ENCODE data around the gene CRB2.
A peak's percentile ranks its signal among the peaks of the same experiment; 100 is the strongest.

The CRB2 gene

DNA sequence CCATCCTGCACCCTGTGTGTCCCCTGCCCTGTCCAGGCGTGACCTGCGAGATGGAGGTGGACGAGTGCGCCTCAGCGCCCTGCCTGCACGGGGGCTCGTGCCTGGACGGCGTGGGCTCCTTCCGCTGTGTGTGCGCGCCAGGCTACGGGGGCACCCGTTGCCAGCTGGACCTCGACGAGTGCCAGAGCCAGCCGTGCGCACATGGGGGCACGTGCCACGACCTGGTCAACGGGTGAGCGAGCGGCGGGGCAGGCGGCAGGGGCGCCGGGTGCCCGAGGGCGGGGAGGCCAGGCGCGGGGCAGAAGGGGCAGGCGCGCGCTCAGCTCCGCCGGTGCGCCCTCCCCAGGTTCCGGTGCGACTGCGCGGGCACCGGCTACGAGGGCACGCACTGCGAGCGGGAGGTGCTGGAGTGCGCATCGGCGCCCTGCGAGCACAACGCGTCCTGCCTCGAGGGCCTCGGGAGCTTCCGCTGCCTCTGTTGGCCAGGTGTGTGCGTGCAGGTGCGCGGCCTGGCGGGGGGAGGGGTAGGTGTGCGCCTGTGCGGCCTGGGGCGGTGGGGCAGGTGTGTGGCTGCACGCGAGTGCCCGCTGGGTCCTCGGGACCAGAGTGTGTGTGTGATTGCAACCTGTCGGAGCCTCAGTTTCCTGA is 10.0 kb downstream of the CRB2 start:
- DNase-seq = no peak

DNA sequence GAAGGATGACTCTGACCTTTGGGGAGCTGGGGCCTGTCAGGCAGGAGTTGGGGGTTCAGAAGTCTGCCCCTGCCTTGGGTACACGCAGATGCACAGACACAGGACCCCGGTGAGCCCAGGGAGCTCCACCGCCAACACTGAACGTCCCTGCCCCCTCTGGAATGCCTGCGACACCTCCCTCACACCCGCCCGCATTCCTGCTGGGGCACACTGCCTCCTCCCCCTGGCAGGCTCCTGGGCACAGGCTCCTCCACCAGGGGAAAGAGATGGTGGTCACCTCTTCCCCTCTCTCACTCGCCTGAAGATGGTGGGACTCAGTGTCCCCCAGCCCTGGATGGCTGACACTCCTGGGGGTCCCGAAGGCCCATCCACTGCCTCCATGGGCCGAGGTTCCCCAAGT is 12.0 kb downstream of the CRB2 start:
- no peak for DNase-seq

DNA sequence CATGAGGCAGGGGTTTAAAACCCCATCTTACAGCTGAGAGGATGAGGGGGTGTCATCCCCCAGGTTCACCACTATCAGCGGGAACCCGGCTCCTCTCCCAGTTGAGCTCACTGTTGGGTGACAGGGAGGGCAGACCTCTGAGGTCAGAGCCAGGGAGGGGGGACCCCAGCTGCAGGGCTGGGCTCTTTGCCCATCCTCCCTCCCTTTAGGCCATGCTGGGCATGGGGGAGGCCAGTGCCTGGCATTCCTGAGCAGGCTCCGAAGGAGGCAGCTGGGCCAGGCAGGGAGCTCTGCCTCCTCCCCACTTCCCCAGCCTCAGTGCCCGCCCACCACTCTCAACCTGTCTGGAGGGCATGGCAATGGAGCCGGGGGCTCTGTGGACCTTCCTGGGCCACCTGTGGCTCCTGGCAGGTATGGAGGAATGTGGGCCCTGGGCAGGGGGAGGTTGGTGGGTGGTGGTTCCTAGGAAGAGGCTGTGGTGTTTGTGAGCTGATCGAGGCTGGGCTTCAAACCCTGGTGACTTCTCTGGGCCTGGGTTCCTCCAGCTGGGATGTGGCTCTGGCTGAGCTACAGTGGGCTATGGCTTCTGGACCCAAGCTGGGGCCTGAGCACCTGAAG is 12.6 kb downstream of the CRB2 start:
- no peak for DNase-seq

DNA sequence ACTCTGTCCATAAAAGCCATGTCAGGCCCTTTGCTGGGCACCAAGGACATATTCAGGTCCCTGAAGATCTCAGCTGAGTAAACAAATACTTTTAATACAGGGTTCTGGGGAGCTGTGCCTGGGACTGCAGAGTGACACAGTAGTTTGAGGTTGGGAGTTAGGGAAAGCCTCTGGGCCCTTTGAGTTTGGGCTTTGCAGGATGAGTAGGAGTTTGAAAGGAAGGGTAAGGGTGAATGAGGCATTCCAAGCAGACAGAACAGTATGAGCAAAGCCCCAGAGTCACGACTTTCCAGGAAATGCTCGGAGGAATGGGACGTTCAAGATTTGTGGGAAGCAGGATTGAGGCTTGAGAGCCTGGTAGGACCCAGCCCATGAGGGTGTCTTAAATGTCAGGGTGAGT is 13.3 kb downstream of the CRB2 start:
- DNase-seq = no peak

DNA sequence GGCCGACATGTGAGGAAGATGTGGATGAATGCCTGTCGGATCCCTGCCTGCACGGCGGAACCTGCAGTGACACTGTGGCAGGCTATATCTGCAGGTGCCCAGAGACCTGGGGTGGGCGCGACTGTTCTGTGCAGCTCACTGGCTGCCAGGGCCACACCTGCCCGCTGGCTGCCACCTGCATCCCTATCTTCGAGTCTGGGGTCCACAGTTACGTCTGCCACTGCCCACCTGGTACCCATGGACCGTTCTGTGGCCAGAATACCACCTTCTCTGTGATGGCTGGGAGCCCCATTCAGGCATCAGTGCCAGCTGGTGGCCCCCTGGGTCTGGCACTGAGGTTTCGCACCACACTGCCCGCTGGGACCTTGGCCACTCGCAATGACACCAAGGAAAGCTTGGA is 14.1 kb downstream of the CRB2 start:
- DNase-seq = no peak

DNA sequence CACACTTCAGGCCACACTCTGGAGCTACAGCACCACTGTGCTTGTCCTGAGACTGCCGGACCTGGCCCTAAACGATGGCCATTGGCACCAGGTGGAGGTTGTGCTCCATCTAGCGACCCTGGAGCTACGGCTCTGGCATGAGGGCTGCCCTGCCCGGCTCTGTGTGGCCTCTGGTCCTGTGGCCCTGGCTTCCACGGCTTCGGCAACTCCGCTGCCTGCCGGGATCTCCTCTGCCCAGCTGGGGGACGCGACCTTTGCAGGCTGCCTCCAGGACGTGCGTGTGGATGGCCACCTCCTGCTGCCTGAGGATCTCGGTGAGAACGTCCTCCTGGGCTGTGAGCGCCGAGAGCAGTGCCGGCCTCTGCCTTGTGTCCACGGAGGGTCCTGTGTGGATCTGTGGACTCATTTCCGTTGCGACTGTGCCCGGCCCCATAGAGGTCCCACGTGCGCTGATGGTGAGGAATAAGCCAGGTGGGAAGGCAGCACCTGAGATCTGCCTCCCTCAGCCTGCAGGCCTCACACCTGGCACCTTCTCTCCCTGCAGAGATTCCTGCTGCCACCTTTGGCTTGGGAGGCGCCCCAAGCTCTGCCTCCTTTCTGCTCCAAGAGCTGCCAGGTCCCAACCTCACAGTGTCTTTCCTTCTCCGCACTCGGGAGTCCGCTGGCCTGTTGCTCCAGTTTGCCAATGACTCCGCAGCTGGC is 14.7 kb downstream of the CRB2 start:
- no peak for DNase-seq

DNA sequence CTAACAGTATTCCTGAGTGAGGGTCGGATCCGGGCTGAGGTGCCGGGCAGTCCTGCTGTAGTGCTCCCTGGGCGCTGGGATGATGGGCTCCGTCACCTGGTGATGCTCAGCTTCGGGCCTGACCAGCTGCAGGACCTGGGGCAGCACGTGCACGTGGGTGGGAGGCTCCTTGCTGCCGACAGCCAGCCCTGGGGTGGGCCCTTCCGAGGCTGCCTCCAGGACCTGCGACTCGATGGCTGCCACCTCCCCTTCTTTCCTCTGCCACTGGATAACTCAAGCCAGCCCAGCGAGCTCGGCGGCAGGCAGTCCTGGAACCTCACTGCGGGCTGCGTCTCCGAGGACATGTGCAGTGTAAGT is 15.2 kb downstream of the CRB2 start:
- DNase-seq = no peak

DNA sequence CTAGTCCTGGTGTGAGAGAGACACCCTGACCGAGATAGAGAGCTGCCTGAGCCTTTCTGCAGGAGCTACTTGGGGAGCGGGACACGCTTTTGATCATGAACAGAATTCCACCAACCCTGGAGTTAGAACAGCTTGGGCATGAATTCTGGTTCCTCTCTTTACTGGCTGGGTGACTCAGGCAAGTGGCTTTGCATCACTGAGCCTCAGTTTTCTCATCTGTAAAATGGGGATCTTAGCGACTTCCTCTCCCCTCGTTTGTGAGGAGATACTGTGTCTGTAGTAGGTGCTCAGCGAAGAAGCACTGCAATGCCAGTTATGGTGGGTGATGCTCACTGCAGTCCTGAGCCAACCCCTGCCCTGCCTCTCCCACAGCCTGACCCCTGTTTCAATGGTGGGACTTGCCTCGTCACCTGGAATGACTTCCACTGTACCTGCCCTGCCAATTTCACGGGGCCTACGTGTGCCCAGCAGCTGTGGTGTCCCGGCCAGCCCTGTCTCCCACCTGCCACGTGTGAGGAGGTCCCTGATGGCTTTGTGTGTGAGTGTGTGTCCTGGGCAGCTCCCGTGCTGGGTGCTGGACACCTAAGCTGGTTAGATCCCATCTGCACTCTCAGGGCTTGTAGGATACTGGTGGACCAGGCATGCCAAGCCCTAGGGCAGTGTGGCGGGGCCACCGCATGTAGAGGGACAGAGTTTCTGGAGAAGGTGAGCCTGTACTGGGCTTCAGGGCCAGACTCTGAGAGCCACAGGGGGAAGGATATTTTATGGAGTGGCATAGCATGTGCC is 16.0 kb downstream of the CRB2 start:
- DNase-seq = no peak

DNA sequence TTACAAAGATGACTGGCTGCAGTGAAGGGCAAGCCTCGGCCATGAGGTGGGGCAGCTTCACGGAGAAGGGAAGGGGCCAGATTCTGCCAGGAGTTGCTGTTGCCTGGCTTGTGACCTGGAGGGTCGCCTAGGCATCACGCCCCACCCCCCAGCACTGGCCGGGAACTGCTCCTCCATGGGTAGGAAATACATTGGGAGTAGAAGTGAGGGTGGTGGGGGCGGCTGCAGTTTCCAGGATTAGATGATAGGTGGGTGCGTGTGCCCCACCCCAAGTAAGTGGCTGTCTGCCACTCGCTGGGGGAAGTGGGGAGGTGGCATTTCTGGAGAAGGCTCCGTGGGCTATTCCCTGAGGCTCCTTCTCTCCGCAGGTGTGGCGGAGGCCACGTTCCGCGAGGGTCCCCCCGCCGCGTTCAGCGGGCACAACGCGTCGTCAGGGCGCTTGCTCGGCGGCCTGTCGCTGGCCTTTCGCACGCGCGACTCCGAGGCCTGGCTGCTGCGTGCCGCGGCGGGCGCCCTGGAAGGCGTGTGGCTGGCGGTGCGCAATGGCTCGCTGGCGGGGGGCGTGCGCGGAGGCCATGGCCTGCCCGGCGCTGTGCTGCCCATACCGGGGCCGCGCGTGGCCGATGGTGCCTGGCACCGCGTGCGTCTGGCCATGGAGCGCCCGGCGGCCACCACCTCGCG is 16.9 kb downstream of the CRB2 start:
- no peak for DNase-seq

DNA sequence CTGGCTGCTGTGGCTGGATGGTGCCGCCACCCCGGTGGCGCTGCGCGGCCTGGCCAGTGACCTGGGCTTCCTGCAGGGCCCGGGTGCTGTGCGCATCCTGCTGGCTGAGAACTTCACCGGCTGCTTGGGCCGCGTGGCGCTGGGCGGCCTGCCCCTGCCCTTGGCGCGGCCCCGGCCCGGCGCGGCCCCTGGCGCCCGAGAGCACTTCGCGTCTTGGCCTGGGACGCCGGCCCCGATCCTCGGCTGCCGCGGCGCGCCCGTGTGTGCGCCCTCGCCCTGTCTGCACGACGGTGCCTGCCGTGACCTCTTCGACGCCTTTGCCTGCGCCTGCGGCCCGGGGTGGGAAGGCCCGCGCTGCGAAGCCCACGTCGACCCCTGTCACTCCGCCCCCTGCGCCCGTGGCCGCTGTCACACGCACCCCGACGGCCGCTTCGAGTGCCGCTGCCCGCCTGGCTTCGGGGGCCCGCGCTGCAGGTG is 17.5 kb downstream of the CRB2 start:
- no peak for DNase-seq

DNA sequence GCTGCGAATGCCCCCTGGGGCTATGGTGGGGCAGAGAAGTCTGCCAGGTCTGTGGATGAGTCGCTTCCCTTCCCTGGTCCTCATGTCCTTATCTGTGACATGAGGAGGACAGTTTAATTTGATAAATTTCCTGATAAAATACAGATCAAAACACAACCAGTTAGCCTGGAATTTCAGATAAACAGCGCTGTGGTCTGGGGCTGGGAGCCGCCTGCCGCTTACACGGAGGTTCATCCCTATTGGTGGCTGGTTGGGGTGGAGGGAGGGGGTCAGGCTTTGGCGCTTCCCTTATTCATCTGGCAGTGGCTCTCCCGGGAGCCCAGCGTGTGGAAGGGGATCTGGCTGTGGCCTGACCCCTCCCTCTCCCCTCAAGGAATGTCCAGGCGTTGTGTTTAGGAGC is 17.9 kb downstream of the CRB2 start:
- no peak for DNase-seq

DNA sequence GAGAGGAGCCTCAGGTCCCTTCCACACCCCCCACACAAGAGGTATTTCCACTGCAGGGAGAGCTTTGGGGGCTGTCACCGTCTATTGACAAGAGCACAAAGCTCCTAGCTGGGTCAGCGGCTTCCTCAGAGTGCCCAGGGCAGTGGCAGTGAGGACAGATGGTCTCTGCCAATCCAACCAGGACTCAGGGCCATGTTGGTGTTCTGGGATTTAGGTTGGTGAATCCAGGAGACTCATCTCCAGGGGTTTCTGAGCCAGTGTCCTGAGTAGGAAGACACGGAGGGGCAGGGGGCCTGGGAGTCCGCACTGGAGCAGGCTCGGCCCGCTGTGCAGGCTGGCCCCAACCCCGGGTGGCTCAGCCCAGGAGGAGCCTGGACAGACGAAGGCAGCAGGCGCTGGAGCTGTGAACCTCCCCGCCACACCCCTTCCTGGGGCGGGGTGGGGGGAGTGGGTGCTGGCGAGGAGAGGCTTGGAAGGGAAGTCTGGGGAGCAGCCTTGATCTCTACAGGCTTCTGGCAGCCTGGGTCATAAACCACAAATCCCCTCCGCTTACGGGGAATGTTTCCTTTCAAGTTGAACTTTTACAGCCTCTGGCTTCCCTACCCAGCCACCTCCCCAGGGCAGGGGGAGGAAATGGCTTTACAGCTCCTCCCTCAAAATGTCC is 19.6 kb downstream of the CRB2 start:
- peak; percentile 10 for DNase-seq

DNA sequence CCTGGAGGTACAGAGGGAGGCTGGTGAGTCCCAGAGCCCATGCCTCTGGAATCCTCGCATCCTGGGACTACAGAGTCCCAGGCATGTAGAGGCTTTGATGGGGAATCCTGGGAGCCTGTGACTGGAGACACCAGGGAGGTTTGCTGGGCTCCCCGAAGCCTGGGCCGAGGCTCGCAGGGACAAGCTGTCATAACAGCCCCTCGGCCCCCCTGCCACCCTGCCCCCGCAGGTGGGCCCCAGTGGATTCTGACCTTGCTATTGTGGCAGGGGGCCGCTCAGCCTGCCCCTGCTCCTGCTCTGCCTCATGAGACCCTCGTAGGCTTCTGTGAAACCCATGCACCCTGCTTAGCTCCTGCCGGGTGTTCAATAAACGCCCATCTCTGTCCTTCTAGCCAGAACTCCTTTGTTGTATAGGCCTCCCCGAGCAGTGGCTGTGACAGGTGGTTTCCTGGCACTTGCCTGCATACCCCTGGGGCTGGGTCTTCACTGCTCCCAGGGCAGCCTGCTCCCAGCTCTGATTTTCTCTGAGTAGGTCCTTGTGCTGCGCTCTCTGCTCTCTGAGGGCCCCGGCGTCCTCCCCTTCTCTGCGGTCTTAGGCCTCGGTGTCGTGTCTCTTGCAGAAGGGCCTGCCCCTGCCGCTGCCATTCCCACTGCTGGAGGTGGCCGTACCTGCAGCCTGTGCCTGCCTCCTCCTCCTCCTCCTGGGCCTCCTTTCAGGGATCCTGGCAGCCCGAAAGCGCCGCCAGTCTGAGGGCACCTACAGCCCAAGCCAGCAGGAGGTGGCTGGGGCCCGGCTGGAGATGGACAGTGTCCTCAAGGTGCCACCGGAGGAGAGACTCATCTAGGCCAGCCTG is 20.4 kb downstream of the CRB2 start:
- DNase-seq = no peak

DNA sequence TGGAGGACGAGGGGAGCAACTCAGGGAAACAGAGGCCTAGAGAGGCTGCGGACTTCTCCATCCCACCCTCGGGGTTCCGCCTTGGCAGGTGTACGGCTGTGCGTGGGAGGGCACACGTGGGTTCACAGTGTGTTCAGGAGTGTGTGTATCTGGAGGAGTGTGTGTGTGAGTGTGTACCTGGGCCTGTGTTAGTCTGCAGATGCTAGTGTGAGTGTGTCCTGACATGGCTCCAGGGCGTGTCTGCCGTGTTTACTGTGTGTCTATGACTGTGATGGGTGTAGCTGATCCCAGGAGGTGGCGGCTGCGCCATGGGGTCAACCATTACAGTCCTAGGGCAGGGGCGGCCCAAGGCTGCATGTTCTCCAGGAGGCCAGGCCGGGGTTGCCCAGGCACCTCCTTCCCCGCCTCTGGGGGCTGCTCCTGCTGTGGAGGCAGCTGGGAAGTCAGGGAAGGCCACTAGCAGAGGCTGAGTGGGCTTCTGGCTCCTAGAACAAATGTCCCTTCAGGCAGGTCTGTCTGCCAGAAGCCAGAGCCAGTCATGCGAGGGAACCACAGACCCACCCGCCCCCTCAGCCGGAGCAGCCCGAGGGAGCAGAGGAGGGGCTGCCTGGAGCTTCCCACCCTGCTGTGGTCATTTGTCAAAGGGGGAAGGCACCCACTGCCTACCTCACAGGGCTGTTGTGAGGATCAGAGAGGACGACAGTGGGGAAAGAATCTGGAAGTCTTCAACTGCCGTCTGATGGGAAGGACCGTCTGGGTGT is 21.4 kb downstream of the CRB2 start:
- no peak for DNase-seq

DNA sequence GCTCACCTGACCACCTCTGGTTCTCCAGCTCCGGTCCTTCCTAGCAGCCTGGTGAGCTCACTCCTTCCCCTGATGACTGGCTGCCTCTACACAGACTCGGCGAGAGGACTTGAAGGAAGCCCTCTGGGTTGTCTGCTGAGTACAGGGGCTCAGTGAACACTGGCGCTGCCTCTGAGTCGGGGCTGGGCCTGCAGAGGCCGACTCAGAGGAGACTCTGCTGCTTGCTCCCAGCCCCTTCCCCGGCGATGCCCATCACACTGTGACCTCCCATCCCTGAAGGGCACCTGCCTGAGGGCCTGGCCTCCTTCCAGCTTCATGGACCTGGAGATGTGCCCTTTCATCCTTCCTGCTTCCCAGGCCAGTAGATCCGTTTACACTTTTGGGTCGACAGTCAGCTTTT is 22.0 kb downstream of the CRB2 start:
- DNase-seq = no peak

DNA sequence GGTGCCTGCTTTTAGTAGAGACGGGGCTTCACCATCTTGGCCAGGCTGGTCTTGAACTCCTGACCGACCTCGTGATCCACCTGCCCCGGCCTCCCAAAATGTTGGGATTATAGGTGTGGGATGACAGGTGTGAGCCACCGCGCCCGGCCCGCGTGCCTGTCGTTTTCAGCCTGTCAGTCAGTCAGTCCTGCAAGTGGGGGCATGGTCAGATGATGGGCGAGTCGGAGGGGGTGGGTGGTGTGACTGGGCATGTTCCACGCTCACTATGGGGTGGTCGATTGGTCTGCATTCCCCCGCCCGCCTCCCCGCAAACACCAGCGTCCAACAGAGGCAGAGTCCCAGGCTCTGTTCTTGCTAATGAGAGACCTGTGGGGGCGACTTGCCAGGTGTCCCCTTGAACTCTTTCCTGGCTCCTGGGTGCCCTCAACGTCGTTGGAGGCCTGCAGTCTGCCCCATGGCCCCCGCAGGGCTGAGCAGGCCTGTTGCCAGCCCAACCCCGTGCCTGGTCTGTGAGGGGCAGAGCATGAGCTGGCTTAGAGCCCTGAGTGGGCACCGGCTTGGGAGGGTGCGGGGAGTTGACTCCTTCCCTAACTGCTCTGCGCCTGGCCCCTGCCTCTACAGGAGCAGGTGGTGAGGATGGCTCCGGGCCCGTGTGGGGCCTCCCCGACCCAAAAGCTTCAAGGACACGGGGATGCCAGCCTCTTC is 23.1 kb downstream of the CRB2 start:
- no peak for DNase-seq

DNA sequence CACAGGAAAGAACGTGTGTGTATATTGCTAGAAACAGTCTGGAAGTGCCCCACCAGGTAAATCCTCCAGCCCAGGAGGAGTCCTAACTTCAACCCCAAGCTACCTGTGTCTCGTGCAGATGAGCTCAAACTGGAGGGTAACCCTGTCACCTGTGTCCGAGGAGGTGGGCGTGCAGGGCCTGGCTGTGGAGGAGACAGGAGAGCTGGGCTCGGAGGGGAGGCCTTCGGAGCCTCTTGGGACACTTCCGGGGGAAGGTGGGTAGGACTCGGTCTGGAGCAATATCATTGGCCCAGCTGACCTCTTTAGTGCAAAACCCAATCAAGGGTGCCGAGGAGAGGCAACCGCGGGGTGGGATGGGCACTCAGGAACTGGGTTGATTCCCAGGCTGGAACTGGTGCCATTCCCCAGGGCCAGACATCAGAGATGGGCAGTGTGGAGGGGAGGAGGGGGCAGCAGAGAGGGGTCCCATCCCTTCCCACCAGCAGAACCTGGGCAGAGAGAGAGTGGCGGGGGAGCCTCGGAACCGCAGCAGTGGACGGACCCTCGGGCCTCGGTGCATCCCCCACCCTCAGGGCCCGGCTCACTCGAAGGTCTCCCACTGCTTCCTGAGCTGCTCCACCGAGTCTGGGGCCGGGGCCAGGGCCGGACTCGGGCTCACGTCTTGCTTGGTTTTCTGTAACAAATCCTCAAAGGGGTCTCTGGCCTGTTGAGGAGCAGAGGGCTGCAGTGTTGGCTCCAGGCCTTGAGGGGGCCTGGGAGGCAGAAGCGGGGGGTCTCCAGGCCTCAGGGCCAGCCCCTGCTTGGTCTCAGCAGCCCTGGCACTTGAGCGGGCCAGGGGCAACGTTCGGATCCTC is 25.1 kb downstream of the CRB2 start:
- DNase-seq = no peak

DNA sequence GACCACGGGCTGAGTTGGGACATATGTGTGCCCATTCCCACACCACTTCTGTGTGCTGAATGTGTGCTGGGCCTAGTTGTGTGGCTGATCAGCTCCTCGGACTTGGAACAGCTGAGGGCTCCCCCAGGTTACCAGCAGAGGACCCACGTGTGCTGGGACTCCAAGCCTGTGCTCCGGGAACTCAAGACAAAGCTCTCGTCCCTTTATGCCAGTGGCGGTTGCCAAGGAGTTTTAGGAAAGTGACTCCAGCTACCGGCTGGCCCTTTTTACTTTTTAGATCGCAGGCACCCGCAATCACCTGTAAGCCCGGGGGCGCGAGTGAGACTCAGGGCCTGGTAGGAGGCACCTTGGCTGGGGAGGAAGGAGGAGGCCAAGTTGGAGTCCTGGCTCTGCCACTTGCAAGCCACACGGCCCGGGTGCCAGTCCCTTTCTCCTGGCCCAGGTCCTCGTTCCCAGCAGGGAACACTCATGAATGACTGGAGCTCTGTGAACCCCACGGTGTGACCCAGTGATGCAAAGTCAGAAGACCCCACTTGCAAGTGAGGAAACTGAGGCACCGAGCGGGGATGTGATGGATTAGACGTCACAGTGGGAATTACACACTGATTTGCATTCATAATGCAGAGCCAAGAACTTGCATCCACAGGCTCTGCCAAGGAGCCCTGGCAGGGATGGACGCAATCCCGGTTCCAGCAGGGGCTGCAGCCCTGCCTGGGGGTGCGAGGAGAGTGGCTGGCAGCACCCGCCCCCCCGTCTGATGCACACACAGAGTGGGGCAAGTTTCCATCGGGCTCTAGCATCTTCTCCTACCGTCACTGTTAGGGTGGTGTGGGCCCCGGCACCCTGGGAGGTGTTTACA is 26.9 kb downstream of the CRB2 start:
- no peak for DNase-seq
